Astrocyte (in vitro differentiated cells and primary cell): Measurements from ENCODE around the gene MIA2. TPM values are rescaled to one million over a fixed set of nuclear protein-coding genes. Genes with fewer than 3 reads are reported as not detected.

Experiments
- DNase-seq: peaks from one replicate; pipeline ENCODE4 v3.0.0-alpha.2; 2010; ENCODE audit warnings: low read depth
- FAIRE-seq: peaks from 2 replicates; lab custom pipeline; 2011; peaks lifted over from hg19 to GRCh38; lab: Jason Lieb, UNC
- H2AFZ ChIP-seq: 2 replicates; pipeline ENCODE4 v1.6.0; 2012; ENCODE audit warnings: low read depth, low read length, inconsistent platforms
- H3K27ac ChIP-seq: 2 replicates; pipeline ENCODE4 v1.5.1; 2011; ENCODE audit warnings: low read depth, low read length, inconsistent platforms
- H3K27me3 ChIP-seq: 2 replicates; pipeline ENCODE4 v1.6.0; 2011; ENCODE audit warnings: low read length, inconsistent platforms; ENCODE audit not compliant: insufficient read depth
- H3K36me3 ChIP-seq: 2 replicates; pipeline ENCODE4 v1.5.1; 2011; ENCODE audit warnings: low read length, inconsistent platforms; ENCODE audit not compliant: insufficient read depth
- H3K4me1 ChIP-seq: 2 replicates; pipeline ENCODE4 v1.5.1; 2011; ENCODE audit warnings: low read length, inconsistent platforms; ENCODE audit not compliant: insufficient read depth
- H3K4me2 ChIP-seq: 2 replicates; pipeline ENCODE4 v1.6.0; 2012; ENCODE audit warnings: low read length, inconsistent platforms
- H3K4me3 ChIP-seq: 2 replicates; pipeline ENCODE4 v1.5.1; 2011; ENCODE audit warnings: low read depth, mild to moderate bottlenecking, low read length, inconsistent platforms; ENCODE audit not compliant: insufficient read depth
- H3K79me2 ChIP-seq: 2 replicates; pipeline ENCODE4 v1.6.0; 2012; ENCODE audit warnings: mild to moderate bottlenecking, low read length, inconsistent platforms; ENCODE audit not compliant: insufficient read depth
- H3K9ac ChIP-seq: 2 replicates; pipeline ENCODE4 v1.6.0; 2012; ENCODE audit warnings: mild to moderate bottlenecking, low read length, inconsistent platforms
- H3K9me3 ChIP-seq: 2 replicates; pipeline ENCODE4 v1.5.1; 2012; ENCODE audit warnings: low read depth, mild to moderate bottlenecking, low read length, inconsistent platforms; ENCODE audit not compliant: insufficient read depth
- H4K20me1 ChIP-seq: 2 replicates; pipeline ENCODE4 v1.6.0; 2012; ENCODE audit warnings: low read length, inconsistent platforms; ENCODE audit not compliant: insufficient read depth
- H3K27ac Mint-ChIP-seq: one replicate; pipeline ENCODE4 v1.8.0; 2021; ENCODE audit warnings: mild to moderate bottlenecking, mixed read lengths; ENCODE audit not compliant: unreplicated experiment
- H3K27me3 Mint-ChIP-seq: one replicate; pipeline ENCODE4 v1.8.0; 2021; ENCODE audit warnings: low read depth, mixed read lengths; ENCODE audit not compliant: unreplicated experiment
- H3K36me3 Mint-ChIP-seq: one replicate; pipeline ENCODE4 v1.8.0; 2021; ENCODE audit warnings: low read depth, mixed read lengths; ENCODE audit not compliant: unreplicated experiment
- H3K4me1 Mint-ChIP-seq: one replicate; pipeline ENCODE4 v1.8.0; 2021; ENCODE audit warnings: low read depth, mixed read lengths; ENCODE audit not compliant: unreplicated experiment
- H3K4me3 Mint-ChIP-seq: one replicate; pipeline ENCODE4 v1.8.0; 2021; ENCODE audit warnings: mild to moderate bottlenecking, moderate library complexity, mixed read lengths; ENCODE audit not compliant: unreplicated experiment
- H3K9me3 Mint-ChIP-seq: one replicate; pipeline ENCODE4 v1.8.0; 2021; ENCODE audit warnings: mild to moderate bottlenecking, mixed read lengths; ENCODE audit not compliant: unreplicated experiment
- EZH2 ChIP-seq: IDR thresholded peaks from 2 replicates; pipeline ENCODE4 v1.6.1; 2012; ENCODE audit warnings: mild to moderate bottlenecking, low read length, inconsistent platforms; ENCODE audit not compliant: insufficient read depth
- total RNA-seq: library from RNA; stranded (reverse); gene quantifications from 2 replicates; pipeline ENCODE4 v1.2.1, GENCODE V29; 2021
- TF ChIP-seq, protein P1 (sequence below): IDR thresholded peaks from 2 replicates; pipeline ENCODE4 v1.5.1; 2011; ENCODE audit warnings: low read depth, mild to moderate bottlenecking, inconsistent platforms, low read length, moderate library complexity; ENCODE audit not compliant: insufficient read depth

Gene MIA2
- total RNA-seq, 1 donor from 2014 or later, result 18.2 TPM

DNA sequence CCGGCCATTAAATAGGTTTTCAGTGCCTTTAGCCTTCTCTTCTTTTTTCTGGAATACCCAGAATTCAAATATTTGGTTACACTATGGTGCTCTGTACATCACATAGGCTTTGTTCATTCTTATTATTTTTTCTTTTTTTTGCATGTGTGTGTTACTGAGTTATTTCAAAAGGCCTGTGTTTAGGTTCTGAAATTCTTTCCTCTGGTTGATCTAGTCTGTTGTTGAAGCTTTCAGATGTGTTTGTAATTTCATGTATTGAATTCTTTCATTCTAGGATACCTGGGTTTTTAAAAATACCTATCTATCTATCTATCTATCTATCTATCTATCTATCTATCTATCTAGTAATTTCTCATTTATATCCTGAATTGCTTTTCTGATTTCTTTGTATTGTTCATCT is 131.6 kb downstream of the MIA2 start:
- FAIRE-seq (no peak), DNase-seq (no peak)
- Histone ChIP-seq H3K27ac (no peak overlapping the region), H2AFZ (no peak overlapping the region), H3K4me2 (no peak overlapping the region), H3K4me3 (no peak overlapping the region), H3K27me3 (no peaks in the 10 kb centered on the region), H3K79me2 (peaks cover 23% of the 10 kb centered on the region), H3K4me1 (peaks cover 3% of the 10 kb centered on the region), H4K20me1 (peaks cover 33% of the 10 kb centered on the region), H3K36me3 (no peaks in the 10 kb centered on the region), H3K9ac (no peak overlapping the region), H3K9me3 (no peaks in the 10 kb centered on the region)
- Mint-ChIP-seq H3K36me3 (peaks cover 17% of the 10 kb centered on the region), H3K9me3 (peaks cover 11% of the 10 kb centered on the region), H3K27me3 (no peaks in the 10 kb centered on the region), H3K27ac (no peak overlapping the region), H3K4me3 (no peak overlapping the region), H3K4me1 (peaks cover 19% of the 10 kb centered on the region)
- TF ChIP-seq, protein P1, sequence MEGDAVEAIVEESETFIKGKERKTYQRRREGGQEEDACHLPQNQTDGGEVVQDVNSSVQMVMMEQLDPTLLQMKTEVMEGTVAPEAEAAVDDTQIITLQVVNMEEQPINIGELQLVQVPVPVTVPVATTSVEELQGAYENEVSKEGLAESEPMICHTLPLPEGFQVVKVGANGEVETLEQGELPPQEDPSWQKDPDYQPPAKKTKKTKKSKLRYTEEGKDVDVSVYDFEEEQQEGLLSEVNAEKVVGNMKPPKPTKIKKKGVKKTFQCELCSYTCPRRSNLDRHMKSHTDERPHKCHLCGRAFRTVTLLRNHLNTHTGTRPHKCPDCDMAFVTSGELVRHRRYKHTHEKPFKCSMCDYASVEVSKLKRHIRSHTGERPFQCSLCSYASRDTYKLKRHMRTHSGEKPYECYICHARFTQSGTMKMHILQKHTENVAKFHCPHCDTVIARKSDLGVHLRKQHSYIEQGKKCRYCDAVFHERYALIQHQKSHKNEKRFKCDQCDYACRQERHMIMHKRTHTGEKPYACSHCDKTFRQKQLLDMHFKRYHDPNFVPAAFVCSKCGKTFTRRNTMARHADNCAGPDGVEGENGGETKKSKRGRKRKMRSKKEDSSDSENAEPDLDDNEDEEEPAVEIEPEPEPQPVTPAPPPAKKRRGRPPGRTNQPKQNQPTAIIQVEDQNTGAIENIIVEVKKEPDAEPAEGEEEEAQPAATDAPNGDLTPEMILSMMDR, result no peak
- TF ChIP-seq EZH2, result no peak

DNA sequence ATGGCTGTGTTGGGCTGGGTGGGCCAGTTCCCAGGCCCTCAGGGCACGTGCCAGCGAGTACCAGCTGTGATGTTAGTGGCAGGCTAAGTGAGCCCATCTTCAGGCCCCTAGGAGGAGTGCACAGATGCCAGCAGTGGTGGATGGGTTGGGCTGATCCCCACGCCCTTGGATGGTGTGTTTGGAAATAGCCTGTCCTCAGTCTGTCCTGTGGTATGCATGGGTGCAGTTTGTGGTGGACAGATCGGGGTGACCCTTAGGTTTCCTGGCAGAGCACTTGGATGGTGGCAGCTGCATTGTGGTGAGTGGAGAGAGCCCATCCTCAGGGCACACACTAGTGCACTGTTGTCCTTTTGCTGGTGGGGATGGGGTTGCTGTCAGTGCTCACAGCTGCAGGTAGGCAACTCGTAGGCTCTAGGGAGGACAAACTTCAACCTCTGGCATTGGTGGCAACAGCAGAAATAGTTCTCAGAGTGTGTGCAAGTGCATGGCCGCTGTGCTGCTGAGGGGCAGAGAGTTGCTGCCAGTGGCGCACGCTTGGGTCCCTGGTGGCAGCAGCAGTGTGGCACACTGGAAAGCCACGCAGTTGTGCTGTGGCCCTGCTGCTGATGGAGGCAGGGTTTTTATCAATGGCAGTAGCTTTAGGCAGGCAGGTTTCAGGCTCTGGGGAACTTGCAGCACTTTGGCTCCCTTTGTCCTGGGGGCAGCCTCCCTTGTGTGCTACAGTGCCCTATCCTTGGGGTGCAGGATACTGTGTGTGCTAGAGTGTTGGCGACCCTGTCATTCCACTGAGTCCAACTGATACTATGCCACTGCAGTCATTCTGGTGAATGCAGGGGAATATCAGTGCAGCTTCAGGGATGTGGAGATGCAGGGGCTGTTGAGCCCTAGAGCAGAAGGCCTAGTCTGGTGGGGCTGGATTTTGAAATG is 133.0 kb downstream of the MIA2 start:
- Histone ChIP-seq H3K4me2 (no peak overlapping the region), H4K20me1 (peaks cover 33% of the 10 kb centered on the region), H3K4me1 (peaks cover 3% of the 10 kb centered on the region), H2AFZ (no peak overlapping the region), H3K4me3 (no peak overlapping the region), H3K27ac (no peak overlapping the region), H3K9me3 (no peaks in the 10 kb centered on the region), H3K27me3 (no peaks in the 10 kb centered on the region), H3K9ac (no peak overlapping the region), H3K36me3 (no peaks in the 10 kb centered on the region), H3K79me2 (peaks cover 23% of the 10 kb centered on the region)
- DNase-seq (no peak), FAIRE-seq (no peak)
- H3K9me3 Mint-ChIP-seq, result peaks cover 8% of the 10 kb centered on the region
- H3K27ac Mint-ChIP-seq, result no peak overlapping the region
- no peaks in the 10 kb centered on the region for H3K27me3 Mint-ChIP-seq
- H3K4me1 Mint-ChIP-seq, result peaks cover 19% of the 10 kb centered on the region
- no peak overlapping the region for H3K4me3 Mint-ChIP-seq
- H3K36me3 Mint-ChIP-seq, result peaks cover 19% of the 10 kb centered on the region
- TF ChIP-seq, protein P1, result no peak
- no peak for TF ChIP-seq EZH2

DNA sequence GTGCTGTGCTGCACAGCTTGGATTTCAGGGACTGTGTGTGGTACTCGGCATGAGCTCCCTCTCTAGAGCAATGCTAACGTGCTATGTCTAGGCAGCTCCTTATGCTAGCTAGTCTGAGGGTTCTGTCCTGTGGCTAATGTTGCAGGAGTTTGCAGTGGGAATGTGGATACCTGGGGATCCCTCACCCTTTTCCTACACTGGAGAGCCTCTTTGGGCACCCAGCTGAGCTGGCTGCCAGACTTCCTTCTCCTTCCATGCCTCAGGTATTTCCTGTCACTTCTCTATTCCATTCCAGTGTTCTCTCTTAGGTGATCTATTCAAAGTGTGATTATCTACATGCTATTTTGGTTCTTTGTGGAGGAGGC is 133.7 kb downstream of the MIA2 start:
- Histone ChIP-seq H3K79me2 (peaks cover 23% of the 10 kb centered on the region), H3K36me3 (no peaks in the 10 kb centered on the region), H3K27me3 (no peaks in the 10 kb centered on the region), H3K9ac (no peak overlapping the region), H3K4me2 (no peak overlapping the region), H3K4me1 (peaks cover 3% of the 10 kb centered on the region), H4K20me1 (peaks cover 32% of the 10 kb centered on the region), H3K27ac (no peak overlapping the region), H2AFZ (no peak overlapping the region), H3K9me3 (no peaks in the 10 kb centered on the region), H3K4me3 (no peak overlapping the region)
- peaks cover 19% of the 10 kb centered on the region for H3K4me1 Mint-ChIP-seq
- no peak for FAIRE-seq
- H3K36me3 Mint-ChIP-seq, result peaks cover 19% of the 10 kb centered on the region
- no peaks in the 10 kb centered on the region for H3K27me3 Mint-ChIP-seq
- DNase-seq, result no peak
- no peak overlapping the region for H3K4me3 Mint-ChIP-seq
- H3K27ac Mint-ChIP-seq, result peak overlapping the region; percentile 60
- TF ChIP-seq EZH2, result no peak
- TF ChIP-seq, protein P1, result no peak
- H3K9me3 Mint-ChIP-seq, result peaks cover 8% of the 10 kb centered on the region
